ENCODE data around the gene RMC1.
"Not testable (repeated sequence)": the region's sequence is repeated elsewhere in the genome, so short reads cannot be mapped to it uniquely, and the experiment has no call there.

RMC1 gene

GRCh38 chr18:23503038-23503962 lies at the start of gene RMC1:
RMC1 (plus strand) TSS chr18:23503511; CDS start chr18:23503619, 108 bp downstream.
- ATAC-seq, result peak; percentile 90 to 91

DNA sequence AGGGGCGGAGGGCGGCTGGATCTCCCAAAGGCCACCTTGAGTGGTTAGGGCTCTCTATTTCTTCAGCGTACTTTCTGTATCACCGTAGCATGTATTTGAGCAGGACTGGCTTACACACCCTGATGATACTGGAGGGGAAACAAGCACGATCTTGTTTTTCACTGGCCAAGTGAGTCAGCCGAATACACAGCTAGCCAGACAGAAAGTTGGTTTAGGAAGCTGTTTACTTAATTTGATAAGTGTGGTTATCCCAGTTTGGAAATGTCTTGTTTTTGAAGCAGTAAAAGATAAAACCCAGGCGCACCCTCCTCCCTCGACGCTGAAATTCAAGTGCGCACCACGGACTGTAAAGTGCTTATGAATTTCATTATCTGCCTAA lies 49.6 kb upstream of the RMC1 start:
- peak; percentile 33 to 39 for ATAC-seq

DNA sequence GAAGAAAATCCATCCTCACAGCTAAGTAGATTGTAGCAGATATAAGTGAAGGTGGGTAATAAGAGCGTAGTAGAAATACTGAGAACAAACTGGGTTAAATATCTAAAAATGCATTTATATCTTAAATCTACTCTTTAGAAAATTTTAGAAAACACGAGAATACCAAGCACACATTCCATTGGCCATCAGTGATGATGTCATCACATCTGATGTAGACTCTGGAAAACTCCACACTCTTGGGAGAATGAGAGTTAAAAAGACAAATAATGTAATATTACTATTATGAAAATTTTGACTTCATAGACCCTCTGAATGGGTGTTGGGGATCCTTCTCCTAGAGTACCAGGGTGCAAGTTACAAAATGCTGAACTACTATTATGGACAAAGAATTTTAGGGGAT lies 46.5 kb upstream of the RMC1 start:
- ATAC-seq, result no peak

DNA sequence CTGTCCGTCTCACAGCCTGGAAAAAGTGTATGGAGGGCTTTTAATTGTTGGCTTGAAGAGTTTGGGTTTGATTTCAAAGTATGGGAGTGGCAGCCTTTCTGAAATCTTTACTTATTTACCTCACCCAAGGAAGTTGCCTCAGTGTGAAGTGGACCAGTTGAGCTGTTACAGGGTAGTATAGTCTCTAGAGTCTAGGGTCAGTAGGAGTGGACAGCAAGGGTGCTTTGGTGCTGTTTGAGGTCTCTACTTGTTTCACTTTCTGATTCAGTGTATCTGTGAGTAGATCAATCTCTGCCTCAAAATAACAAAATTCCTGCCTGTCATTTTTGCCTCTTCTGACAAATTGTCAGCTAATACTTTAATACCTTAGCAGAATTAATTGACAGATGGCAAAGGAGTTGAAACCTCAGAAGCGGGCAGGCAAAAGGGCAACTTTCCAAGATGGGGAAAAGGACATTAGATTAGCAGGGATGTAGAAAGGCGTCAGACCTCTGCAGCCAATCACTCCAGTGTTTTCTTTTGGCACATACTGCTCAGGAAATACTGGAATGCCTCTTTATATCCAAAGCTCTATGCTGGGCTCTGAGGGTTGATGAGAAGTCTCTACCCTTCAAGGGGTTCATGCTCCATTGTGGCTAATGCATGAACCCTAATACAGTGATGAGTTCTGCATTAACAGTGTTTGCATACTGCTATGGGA lies 44.3 kb upstream of the RMC1 start:
- peak in 1 of 2 donors; percentile 33 for ATAC-seq

- no peak for ATAC-seq
Observed at GRCh38 chr18:23459530-23459921, 43.8 kb upstream of the RMC1 start.

DNA sequence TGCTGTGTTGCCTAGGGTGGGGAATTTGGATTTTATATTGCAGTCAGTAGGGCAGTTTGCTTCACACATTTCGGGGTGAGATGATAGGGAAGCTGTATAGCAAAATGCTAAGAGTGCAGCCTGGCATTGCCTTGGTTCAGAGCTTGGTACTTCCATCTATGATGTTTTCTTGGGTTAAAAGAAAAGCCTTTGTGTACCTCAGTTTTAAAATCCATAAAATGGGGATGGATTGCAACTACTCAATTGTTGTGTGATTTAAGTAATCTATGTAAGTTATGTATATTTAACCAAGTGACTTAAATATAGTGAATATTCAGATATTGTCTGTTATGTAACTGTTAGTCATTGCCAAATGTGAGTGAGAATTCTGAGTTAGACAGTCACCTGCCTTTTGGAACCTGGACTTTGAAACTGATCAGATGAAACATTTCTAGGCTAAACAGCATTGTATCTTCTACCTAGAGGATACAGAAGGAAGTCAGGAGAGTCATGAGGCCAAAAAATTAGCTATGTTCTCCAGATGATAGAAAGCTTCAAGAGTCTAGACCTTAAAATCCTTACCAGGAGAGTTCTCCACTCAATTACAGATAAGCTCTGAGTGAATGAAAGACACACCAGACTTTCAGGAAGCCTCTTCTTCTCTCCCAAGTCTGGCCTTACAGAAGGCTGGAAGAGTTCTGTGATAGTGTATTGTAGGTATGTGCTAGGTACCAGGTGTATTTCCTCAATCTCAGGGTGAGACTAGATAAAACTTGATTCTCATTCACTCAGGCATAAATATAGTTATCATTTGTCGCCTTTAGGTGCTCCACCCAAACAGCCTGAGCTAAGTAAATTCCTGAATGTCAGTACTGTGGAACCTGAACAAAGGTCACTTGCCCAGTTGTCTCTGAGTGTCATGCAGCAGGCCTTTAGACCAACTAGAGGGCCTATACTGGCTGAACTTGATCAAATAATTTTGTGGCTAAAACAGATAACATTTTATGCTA lies 42.7 kb upstream of the RMC1 start:
- ATAC-seq, result no peak

DNA sequence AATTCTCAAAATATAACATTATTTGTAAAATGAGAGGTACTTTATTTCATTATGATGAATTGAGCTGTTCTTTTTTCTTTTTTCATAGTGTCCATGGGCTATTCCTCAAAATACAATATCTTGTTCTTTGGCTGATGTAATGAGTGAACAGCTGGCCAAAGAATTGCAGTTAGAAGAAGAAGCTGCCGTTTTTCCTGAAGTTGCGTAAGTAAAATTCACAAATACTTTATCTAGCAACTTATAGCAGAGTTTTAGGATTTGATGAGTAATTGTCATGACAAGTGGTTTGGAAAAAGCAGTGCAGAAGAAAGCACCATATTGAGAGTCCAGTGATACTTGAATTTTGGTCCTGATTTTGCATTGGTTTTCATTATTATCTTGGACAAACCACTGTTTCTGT lies 40.4 kb upstream of the RMC1 start:
- ATAC-seq, result no peak

- ATAC-seq, result no peak
Observed at GRCh38 chr18:23468753-23469459, 34.4 kb upstream of the RMC1 start.

GRCh38 chr18:23470620-23471387 lies 32.5 kb upstream of the RMC1 start:
- ATAC-seq, result no peak

GRCh38 chr18:23471486-23471885 lies 31.8 kb upstream of the RMC1 start:
- no peak for ATAC-seq

DNA sequence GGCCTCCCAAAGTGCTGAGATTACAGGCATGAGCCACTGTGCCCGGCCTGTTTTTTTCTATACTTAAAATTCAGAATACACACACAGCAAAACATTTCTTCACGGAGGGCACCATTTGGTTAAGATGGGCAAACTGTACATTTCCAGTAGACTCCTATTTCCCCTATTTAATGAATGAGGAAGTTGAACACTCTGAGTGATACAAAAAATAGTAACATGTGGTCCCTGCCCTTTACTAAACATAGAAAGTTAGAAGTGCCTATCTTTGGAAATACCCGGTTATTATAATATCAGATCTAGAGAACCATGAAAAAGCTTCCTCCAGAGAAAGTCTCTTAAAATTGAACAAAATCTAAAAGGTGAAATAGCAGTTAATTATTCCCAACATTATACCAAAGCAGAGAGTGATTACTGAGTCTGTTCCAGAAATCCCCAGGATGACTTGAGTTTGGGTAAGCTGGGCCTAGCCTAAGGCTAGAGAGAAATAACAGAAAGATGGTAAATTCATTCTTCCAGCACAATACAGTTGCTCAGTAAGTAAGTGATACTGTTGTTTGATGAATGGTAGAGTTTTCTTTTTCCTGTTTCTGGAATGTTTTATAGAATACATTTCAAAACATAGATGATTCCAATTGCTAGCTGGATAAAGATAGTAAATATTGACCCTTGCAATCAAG lies 23.3 kb upstream of the RMC1 start:
- ATAC-seq, result no peak

DNA sequence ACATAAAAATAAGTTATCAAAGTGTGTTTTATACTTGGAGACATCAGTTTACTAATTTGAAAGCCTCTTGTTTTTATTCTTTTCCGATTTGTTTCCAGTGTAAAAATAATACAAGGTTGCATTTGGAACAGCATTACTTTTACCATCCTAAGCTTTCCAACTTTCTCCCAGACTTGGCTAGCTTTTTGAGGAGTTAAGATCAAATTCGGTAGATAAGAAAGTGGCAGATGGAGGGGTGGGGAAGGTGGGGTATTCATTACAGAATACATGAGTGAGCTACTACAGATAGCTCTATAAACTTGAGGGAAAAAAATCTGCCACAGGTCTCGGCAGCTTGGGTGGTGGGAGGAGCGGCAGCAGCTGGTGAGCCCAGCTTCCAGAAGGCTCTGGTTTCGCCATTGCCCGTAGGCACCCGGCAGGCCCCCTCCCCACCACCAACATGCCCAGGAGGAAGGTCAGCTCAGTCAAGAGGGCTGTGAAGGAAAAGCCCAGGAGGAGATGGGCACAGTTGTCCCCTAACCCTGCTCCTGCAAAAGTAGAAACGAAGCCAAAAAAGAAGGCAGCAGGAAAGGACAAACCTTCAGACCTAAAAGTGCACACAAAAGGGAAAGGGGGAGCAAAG lies 18.6 kb upstream of the RMC1 start:
- no peak for ATAC-seq

DNA sequence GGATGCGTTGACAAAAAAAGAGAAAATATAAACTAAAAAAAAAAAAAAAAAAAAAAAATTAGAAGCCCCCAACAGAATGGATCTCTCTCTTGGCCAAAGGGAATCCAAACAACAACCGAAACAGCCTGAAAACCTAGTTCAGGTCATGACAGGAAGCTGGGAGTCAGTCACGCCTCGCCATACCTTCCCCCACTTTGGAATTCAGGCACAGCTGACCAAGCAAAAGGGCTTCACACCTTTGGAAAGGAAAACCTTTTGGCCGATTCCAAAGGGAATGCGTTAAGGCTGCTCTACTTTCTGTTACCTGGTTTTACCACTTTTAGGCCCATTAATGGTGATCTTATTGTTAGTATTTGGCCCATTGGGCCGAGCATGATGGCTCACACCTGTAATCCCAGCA lies 17.9 kb upstream of the RMC1 start:
- ATAC-seq, result no peak

DNA sequence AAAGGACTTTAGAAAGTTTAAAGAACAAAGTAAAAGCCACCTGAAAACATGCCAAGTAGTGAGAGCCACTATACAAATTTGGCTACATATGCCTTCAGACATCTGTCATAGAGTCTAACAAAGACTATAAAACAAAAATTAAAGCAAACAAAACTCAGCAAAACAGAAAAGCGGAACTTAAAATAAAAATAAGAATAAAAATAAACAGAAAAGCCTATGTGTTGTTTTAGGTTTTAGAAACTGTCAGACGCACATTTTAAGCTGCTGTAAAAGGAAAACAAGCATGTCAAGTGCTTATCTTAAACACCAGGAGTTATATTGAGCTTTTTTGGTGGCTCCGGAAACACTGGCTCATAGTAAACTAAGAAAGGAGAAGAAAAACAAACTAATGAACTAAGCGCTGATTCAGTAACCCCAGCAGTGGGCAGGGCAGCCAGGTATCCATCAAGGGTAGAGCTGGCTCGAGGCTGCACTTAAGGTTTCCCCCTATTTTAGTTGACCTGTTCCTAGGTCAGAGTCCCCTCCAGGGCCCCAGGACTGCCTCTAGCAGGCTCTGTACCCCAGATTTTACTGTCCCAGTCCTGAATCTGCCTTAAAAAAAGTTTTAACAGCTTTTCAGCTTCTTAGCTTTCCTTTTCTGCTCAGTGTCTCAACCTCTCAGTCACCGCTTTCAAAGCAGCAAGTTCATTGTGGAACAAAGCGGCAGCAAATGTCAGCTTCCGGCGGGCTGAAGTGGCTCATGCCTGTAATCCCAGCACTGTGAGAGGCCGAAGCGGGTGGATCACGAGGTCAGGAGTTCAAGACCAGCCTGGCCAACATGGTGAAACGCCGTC lies 15.4 kb upstream of the RMC1 start:
- peak; percentile 78 to 79 for ATAC-seq

- not testable (repeated sequence) for ATAC-seq
Observed at GRCh38 chr18:23489586-23489985, 13.7 kb upstream of the RMC1 start.

DNA sequence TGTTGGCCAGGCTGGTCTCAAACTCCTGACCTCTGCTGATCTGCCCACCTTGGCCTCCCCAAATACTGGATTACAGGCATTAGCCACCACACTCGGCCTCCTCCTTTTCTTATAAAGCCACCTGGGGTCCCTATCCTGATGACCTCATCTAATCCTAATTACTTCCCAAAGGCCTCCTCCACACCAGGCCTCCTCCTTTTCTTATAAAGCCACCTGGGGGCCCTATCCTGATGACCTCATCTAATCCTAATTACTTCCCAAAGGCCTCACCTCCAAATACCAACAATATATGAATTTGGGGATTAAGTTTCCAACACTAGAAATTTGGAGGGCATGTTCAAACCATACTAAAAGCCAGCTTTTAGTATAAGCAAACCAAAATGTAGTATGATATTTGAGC lies 9.7 kb upstream of the RMC1 start:
- no peak for ATAC-seq

DNA sequence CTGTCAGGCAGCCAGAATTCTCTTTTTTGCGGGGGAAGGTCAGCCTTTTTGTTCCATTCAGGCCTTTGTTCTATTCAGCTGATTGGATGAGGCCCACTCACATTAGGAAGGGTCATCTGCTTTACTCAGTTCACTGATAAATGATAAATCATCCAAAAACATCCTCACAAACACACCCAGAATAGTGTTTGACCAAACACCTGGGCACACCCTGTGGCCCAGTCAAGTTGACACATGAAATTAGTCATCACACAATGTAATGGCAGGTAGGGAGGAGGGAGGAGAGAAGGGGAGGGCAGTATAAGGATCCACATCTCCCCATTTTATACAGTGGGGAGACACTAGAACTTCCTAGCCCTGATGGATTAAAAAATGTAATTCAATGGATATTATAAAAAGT lies 8.3 kb upstream of the RMC1 start:
- no peak for ATAC-seq

DNA sequence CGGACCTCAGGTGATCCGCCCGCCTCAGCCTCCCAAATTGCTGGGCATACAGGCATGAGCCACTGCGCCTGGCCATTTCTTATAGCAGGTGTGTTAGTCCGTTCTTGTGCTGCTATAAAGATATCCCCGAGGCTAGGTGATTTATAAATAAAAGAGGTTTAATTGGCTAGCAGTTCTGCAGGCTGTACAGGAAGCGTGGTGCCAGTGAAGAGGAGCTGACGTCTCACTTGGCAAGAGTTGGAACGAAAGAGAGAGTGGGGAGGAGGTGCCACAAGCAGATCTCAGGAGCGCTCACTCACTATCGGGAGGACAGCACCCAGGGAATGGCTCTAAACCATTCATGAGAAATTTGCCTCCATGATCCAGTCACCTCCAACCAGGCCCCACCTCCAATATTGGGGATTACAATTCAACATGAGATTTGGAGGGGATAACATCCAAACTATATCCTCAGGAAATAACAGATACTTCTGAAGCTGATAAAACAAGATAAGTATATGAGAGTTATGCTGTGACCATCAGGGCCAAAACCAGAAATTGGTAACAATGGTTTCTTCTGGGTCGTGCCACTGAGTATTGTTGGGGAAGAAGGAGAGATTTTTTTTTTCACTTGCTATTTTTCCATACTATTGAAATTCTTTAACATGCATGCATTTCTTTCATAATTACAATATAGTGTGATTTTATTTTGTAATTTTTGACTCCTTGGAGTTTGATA lies 7.4 kb upstream of the RMC1 start:
- ATAC-seq, result no peak

- ATAC-seq, result no peak
Observed at GRCh38 chr18:23498117-23498516, 5.2 kb upstream of the RMC1 start.
